SK-N-MC (cell line): Measurements from ENCODE around the gene TROAP.
"Not testable (repeated sequence)": the region's sequence is repeated elsewhere in the genome, so short reads cannot be mapped to it uniquely, and the experiment has no call there.

Source experiments
- DNase-seq: peaks from one replicate; pipeline ENCODE4 v3.0.0-alpha.2; 2011; ENCODE audit warnings: low read depth, low spot score
- H3K27ac ChIP-seq: fragments of 200-600 bp; sonication (generic); 2 replicates; pipeline ENCODE4 v1.5.1; 2016; ENCODE audit warnings: mixed run types
- H3K36me3 ChIP-seq: fragments of 200-600 bp; sonication (generic); 2 replicates; pipeline ENCODE4 v1.6.1; 2017; ENCODE audit warnings: antibody characterized with exemption, low read length, mixed read lengths; ENCODE audit not compliant: insufficient read depth
- H3K4me3 ChIP-seq: fragments of 200-600 bp; sonication (generic); 2 replicates; pipeline ENCODE4 v1.5.1; 2016
- H3K9ac ChIP-seq: fragments of 200-600 bp; sonication (generic); 2 replicates; pipeline ENCODE4 v1.8.0; 2017; ENCODE audit warnings: mixed run types, mixed read lengths; ENCODE audit not compliant: insufficient read length
- H3K9me3 ChIP-seq: fragments of 200-600 bp; sonication (generic); 2 replicates; pipeline ENCODE4 v1.6.1; 2017; ENCODE audit warnings: low read depth, mild to moderate bottlenecking, antibody characterized with exemption, low read length, moderate library complexity, mixed read lengths
- EZH2 ChIP-seq: fragments of 200-600 bp; sonication (generic); IDR thresholded peaks from one replicate; pipeline ENCODE4 v1.6.1; 2017; ENCODE audit warnings: antibody characterized with exemption
- FOXP2 ChIP-seq: optimal IDR thresholded peaks from 2 replicates; pipeline ENCODE3; 2011; ENCODE audit warnings: mild to moderate bottlenecking, moderate library complexity; ENCODE audit not compliant: insufficient read depth; ENCODE audit errors: extremely low read length, control extremely low read depth
- POLR2AphosphoS5 ChIP-seq: IDR thresholded peaks from 2 replicates; pipeline ENCODE4 v1.6.1; 2012; ENCODE audit warnings: mild to moderate bottlenecking, low read depth, low read length, borderline replicate concordance

The TROAP gene

GRCh38 chr12:49367381-49368239, 44.6 kb downstream of the TROAP start, which contains the start of gene SPATS2:
SPATS2 (plus strand) TSS chr12:49367462; CDS start chr12:49461013, 93,551 bp downstream.
- DNase-seq = no peak
- Histone ChIP-seq H3K27ac (peak within 1 kb of the TSS; percentile 96), H3K36me3 (peaks cover 18% of the 10 kb centered on the region; the same call in 1 of the 2 replicates), H3K9me3 (no peaks in the 10 kb centered on the region), H3K4me3 (peak within 1 kb of the TSS; percentile 96), H3K9ac (peak within 1 kb of the TSS; percentile 99)
- no peak; the same call in 1 of the 2 replicates for TF ChIP-seq POLR2AphosphoS5
- no peak for TF ChIP-seq EZH2
- no peak for TF ChIP-seq FOXP2

GRCh38 chr12:49368240-49368600, 45.2 kb downstream of the TROAP start:
- DNase-seq = no peak
- no peak for TF ChIP-seq FOXP2
- peak overlapping the region; percentile 96; the same call in 1 of the 2 replicates for H3K27ac ChIP-seq

GRCh38 chr12:49369411-49370145, 46.5 kb downstream of the TROAP start:
- H3K9ac ChIP-seq = no peak overlapping the region

More at GRCh38 chr12:49368240-49368600, 45.2 kb downstream of the TROAP start:
- peak overlapping the region; percentile 99 for H3K9ac ChIP-seq
- no peaks in the 10 kb centered on the region for H3K9me3 ChIP-seq
- H3K4me3 ChIP-seq = peak overlapping the region; percentile 96
- peaks cover 20% of the 10 kb centered on the region for H3K36me3 ChIP-seq

GRCh38 chr12:49370539-49370938, 47.5 kb downstream of the TROAP start:
- H3K36me3 ChIP-seq = peaks cover 25% of the 10 kb centered on the region
- 0 out of 2 replicates have a peak overlapping the region, but pooled peaks have one; percentile 49 for H3K27ac ChIP-seq
- H3K9me3 ChIP-seq = no peaks in the 10 kb centered on the region
- TF ChIP-seq EZH2 = no peak
- no peak for TF ChIP-seq FOXP2
- TF ChIP-seq POLR2AphosphoS5 = no peak
- DNase-seq = no peak
- no peak overlapping the region for H3K4me3 ChIP-seq
- no peak overlapping the region for H3K9ac ChIP-seq

More at GRCh38 chr12:49369411-49370145, 46.5 kb downstream of the TROAP start:
- no peak for DNase-seq
- Histone ChIP-seq H3K9me3 (no peaks in the 10 kb centered on the region), H3K27ac (peak overlapping the region; percentile 49; the same call in 1 of the 2 replicates), H3K4me3 (peak overlapping the region; percentile 47), H3K36me3 (peaks cover 25% of the 10 kb centered on the region)
- TF ChIP-seq POLR2AphosphoS5 (no peak), EZH2 (no peak), FOXP2 (no peak)

- TF ChIP-seq EZH2 (no peak), FOXP2 (no peak), POLR2AphosphoS5 (no peak)
- Histone ChIP-seq H3K9me3 (no peaks in the 10 kb centered on the region), H3K27ac (no peak overlapping the region), H3K9ac (no peak overlapping the region), H3K4me3 (no peak overlapping the region), H3K36me3 (peaks cover 21% of the 10 kb centered on the region)
- no peak for DNase-seq
These were observed 52.4 kb downstream of the TROAP start for GRCh38 chr12:49375406-49375805.

GRCh38 chr12:49377386-49377785, 54.3 kb downstream of the TROAP start:
- TF ChIP-seq POLR2AphosphoS5 (no peak), EZH2 (no peak)
- H3K9me3 ChIP-seq = no peaks in the 10 kb centered on the region
- DNase-seq = no peak

GRCh38 chr12:49380184-49380583, 57.1 kb downstream of the TROAP start:
- H3K4me3 ChIP-seq, H3K27ac ChIP-seq, H3K9me3 ChIP-seq, DNase-seq, H3K36me3 ChIP-seq, H3K9ac ChIP-seq: not testable (repeated sequence)

More at GRCh38 chr12:49377386-49377785, 54.3 kb downstream of the TROAP start:
- Histone ChIP-seq H3K27ac (no peak overlapping the region), H3K9ac (no peak overlapping the region), H3K36me3 (peaks cover 9% of the 10 kb centered on the region), H3K4me3 (no peak overlapping the region)
